ENCODE results near the gene GDPD5. TPM values are rescaled to one million over a fixed set of nuclear protein-coding genes. Genes with fewer than 3 reads are reported as not detected.

The GDPD5 gene
- total and polyA plus RNA-seq, 10 of the 15 experiments (the other 5 are each of a cell fraction or from before 2014, with no cell fraction given): 0.10 to 30.0 (median 6.7) TPM

- Histone ChIP-seq H3K9ac (ENCODE audit: control insufficient read depth, insufficient read depth, low read length) (no peak overlapping the region), H3K27ac (ENCODE audit: control insufficient read depth, insufficient read depth) (no peak overlapping the region), H3K4me2 (ENCODE audit: control insufficient read depth, insufficient read depth) (no peak overlapping the region), H3K79me2 (ENCODE audit: control insufficient read depth, insufficient read depth, low read length) (no peaks in the 10 kb centered on the region), H4K20me1 (ENCODE audit: control insufficient read depth, insufficient read depth) (no peaks in the 10 kb centered on the region), H3K4me3 (no peak overlapping the region), H3K27me3 (replicated peaks in 1 of 2; ENCODE audit: control insufficient read depth in 2 of 2, insufficient read depth in 2 of 2, low read length in 1 of 2) (peaks cover 2 to 9% of the 10 kb centered on the region in 2 experiments), H3K9me3 (replicated peaks; ENCODE audit: control insufficient read depth, insufficient read depth, low read length) (peaks cover 2% of the 10 kb centered on the region; the same call in 1 of the 3 replicates), H2AFZ (ENCODE audit: control insufficient read depth, low read depth, low read length) (no peak overlapping the region), H3K4me1 (ENCODE audit: control insufficient read depth, insufficient read depth, low read length) (no peaks in the 10 kb centered on the region), H3K36me3 (ENCODE audit: control insufficient read depth in 2 of 2, insufficient read depth in 2 of 2, low read length in 1 of 2) (peaks cover 2 to 3% of the 10 kb centered on the region in 2 experiments; a peak in 2 of 4 replicates)
- FAIRE-seq (no peak), DNase-seq (ENCODE audit: low read depth, low spot score) (no peak), ATAC-seq (no peak)
- BruUV-seq (replicated peaks): no TSS peak
- POLR2A ChIA-PET: no interaction called here
- 68% methylated on average over 5 of the region's 5 CpGs for WGBS (ENCODE audit: insufficient coverage, insufficient replicate concordance, low lambda C conversion rate, missing lambda C conversion rate)
- RAD21 ChIA-PET (ENCODE audit: unreplicated experiment): no interaction called here
- CTCF ChIA-PET: interaction anchor here (0.6 to 0.8 kb wide), 3 partner anchors 35 to 114 kb away, joined by 3 read pairs; no protein-coding TSS in a partner anchor
- intact Hi-C loops (cut with micrococcal nuclease; ENCODE audit: unreplicated experiment) (no loop called here), in situ Hi-C loops (cut with MboI) (no loop called here)
- SMC1A ChIA-PET (ENCODE audit: uncharacterized antibody, unreplicated experiment): no interaction called here
- no peak for TF ChIP-seq CEBPZ (IDR thresholded peaks at IDR 0.05; ENCODE audit: low read depth, low read length)
- TF ChIP-seq KDM1A (IDR thresholded peaks at IDR 0.05; ENCODE audit: borderline replicate concordance): no peak
- TF ChIP-seq, protein P1, sequence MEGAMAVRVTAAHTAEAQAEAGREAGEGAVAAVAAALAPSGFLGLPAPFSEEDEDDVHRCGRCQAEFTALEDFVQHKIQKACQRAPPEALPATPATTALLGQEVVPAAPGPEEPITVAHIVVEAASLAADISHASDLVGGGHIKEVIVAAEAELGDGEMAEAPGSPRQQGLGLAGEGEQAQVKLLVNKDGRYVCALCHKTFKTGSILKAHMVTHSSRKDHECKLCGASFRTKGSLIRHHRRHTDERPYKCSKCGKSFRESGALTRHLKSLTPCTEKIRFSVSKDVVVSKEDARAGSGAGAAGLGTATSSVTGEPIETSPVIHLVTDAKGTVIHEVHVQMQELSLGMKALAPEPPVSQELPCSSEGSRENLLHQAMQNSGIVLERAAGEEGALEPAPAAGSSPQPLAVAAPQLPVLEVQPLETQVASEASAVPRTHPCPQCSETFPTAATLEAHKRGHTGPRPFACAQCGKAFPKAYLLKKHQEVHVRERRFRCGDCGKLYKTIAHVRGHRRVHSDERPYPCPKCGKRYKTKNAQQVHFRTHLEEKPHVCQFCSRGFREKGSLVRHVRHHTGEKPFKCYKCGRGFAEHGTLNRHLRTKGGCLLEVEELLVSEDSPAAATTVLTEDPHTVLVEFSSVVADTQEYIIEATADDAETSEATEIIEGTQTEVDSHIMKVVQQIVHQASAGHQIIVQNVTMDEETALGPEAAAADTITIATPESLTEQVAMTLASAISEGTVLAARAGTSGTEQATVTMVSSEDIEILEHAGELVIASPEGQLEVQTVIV (IDR thresholded peaks at IDR 0.05; ENCODE audit: borderline replicate concordance, partially characterized antibody): no peak
- TF ChIP-seq NR2F1 (conservative IDR thresholded peaks at IDR 0.05): no peak
- TF ChIP-seq, protein P2, sequence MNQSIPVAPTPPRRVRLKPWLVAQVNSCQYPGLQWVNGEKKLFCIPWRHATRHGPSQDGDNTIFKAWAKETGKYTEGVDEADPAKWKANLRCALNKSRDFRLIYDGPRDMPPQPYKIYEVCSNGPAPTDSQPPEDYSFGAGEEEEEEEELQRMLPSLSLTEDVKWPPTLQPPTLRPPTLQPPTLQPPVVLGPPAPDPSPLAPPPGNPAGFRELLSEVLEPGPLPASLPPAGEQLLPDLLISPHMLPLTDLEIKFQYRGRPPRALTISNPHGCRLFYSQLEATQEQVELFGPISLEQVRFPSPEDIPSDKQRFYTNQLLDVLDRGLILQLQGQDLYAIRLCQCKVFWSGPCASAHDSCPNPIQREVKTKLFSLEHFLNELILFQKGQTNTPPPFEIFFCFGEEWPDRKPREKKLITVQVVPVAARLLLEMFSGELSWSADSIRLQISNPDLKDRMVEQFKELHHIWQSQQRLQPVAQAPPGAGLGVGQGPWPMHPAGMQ (IDR thresholded peaks at IDR 0.05; ENCODE audit: borderline replicate concordance): no peak
- TF ChIP-seq NR2C1 (IDR thresholded peaks at IDR 0.05): no peak
- no peak for TF ChIP-seq ATF3 (IDR thresholded peaks at IDR 0.05; ENCODE audit: borderline replicate concordance, extremely low read depth, low read depth, low read length)
- TF ChIP-seq MTA3 (IDR thresholded peaks at IDR 0.05; ENCODE audit: borderline replicate concordance, low read length): no peak
- no peak for TF ChIP-seq PRDM15 (CRISPR knock-in tag; IDR thresholded peaks at IDR 0.05)
- TF ChIP-seq, protein P3, sequence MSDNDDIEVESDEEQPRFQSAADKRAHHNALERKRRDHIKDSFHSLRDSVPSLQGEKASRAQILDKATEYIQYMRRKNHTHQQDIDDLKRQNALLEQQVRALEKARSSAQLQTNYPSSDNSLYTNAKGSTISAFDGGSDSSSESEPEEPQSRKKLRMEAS (IDR thresholded peaks at IDR 0.05; ENCODE audit: low read depth, low read length): no peak
- no peak for TF ChIP-seq MEF2B (IDR thresholded peaks at IDR 0.05; ENCODE audit: partially characterized antibody, poor library complexity, severe bottlenecking)
- TF ChIP-seq RFX5 (IDR thresholded peaks at IDR 0.05; ENCODE audit: low read depth, low read length): no peak
- TF ChIP-seq CBFB (IDR thresholded peaks at IDR 0.05; ENCODE audit: low read depth): no peak
Measured at GRCh38 chr11:75426720-75427086, 99.0 kb downstream of the GDPD5 start.
